PC-3 (cell line): ENCODE results near the gene ERCC8. TPM values are rescaled to one million over a fixed set of nuclear protein-coding genes. Genes with fewer than 3 reads are reported as not detected.

Experiments used
- ATAC-seq: fragments of 200-7000 bp; cut with Tn5 transposase; 2 replicates; pipeline ENCODE4 v1.9.1; 2020; ENCODE audit warnings: mild to moderate bottlenecking, moderate library complexity
- BruUV-seq: library from RNA; stranded (reverse); fragments of 400-500 nt; replicated peaks from 2 replicates; lab custom pipeline; 2021; lab: Mats Ljungman, UMichigan
- CTCF ChIA-PET: fragments of 300-600 bp; sonication (Branson Sonifier 250); formaldehyde crosslinking; loops from one replicate; lab custom pipeline; 2022; ENCODE audit warnings: antibody characterized with exemption; lab: Charles Lee
- POLR2A ChIA-PET: fragments of 300-600 bp; sonication (Branson Sonifier 250); formaldehyde crosslinking; loops from one replicate; lab custom pipeline; 2022; ENCODE audit warnings: antibody characterized with exemption; ENCODE audit not compliant: unreplicated experiment; lab: Charles Lee
- DNase-seq: peaks from one replicate; pipeline ENCODE4 v3.0.0-alpha.2; 2015
- H2AFZ ChIP-seq: fragments of 300-600 bp; sonication (generic); 2 replicates; pipeline ENCODE4 v1.6.0; 2016; ENCODE audit warnings: antibody characterized with exemption, low read length
- H3F3A ChIP-seq: fragments of 300-600 bp; sonication (generic); one replicate; pipeline ENCODE4 v1.6.0; 2017; ENCODE audit warnings: antibody characterized with exemption, low read length, control low read depth, mild to moderate bottlenecking; ENCODE audit not compliant: unreplicated experiment
- H3K27ac ChIP-seq: fragments of 300-600 bp; sonication (generic); 2 replicates; pipeline ENCODE4 v1.5.1; 2016; ENCODE audit warnings: mild to moderate bottlenecking, low read length
- H3K27me3 ChIP-seq: fragments of 300-600 bp; sonication (generic); 2 replicates; pipeline ENCODE4 v1.6.1; 2016; ENCODE audit warnings: low read length, mixed read lengths
- H3K36me3 ChIP-seq: fragments of 300-600 bp; sonication (generic); 2 replicates; pipeline ENCODE4 v1.6.1; 2016; ENCODE audit warnings: low read depth, mixed run types, low read length, mixed read lengths
- H3K4me1 ChIP-seq: fragments of 300-600 bp; sonication (generic); 2 replicates; pipeline ENCODE4 v1.5.1; 2016; ENCODE audit warnings: low read length; ENCODE audit not compliant: insufficient read depth
- H3K4me2 ChIP-seq: fragments of 300-600 bp; sonication (generic); 2 replicates; pipeline ENCODE4 v1.6.0; 2016; ENCODE audit warnings: low read length
- H3K4me3 ChIP-seq: fragments of 300-600 bp; sonication (generic); 2 replicates; pipeline ENCODE4 v1.5.1; 2016; ENCODE audit warnings: mild to moderate bottlenecking, low read length, mixed read lengths
- H3K79me2 ChIP-seq: fragments of 300-600 bp; sonication (generic); 2 replicates; pipeline ENCODE4 v1.6.1; 2017; ENCODE audit warnings: low read length, mixed read lengths
- H3K9ac ChIP-seq: fragments of 300-600 bp; sonication (generic); 2 replicates; pipeline ENCODE4 v1.6.0; 2016; ENCODE audit warnings: mild to moderate bottlenecking, low read length
- H3K9me2 ChIP-seq: fragments of 300-600 bp; sonication (generic); replicated peaks from 2 replicates; pipeline ENCODE4 v1.6.1; 2016; ENCODE audit warnings: mixed run types, low read length, mixed read lengths
- H3K9me3 ChIP-seq: fragments of 300-600 bp; sonication (generic); 2 replicates; pipeline ENCODE4 v1.6.1; 2016; ENCODE audit warnings: low read length, mixed read lengths
- H4K20me1 ChIP-seq: fragments of 300-600 bp; sonication (generic); 2 replicates; pipeline ENCODE4 v1.6.1; 2016; ENCODE audit warnings: low read length, mixed read lengths
- EZH2 ChIP-seq: fragments of 300-600 bp; sonication (generic); IDR thresholded peaks from one replicate; pipeline ENCODE4 v1.6.1; 2017; ENCODE audit warnings: antibody characterized with exemption, mild to moderate bottlenecking, low read length; ENCODE audit not compliant: unreplicated experiment
- EZH2phosphoT487 ChIP-seq: fragments of 300-600 bp; sonication (generic); IDR thresholded peaks from 2 replicates; pipeline ENCODE4 v1.6.1; 2018; ENCODE audit warnings: mild to moderate bottlenecking, antibody characterized with exemption, low read length, borderline replicate concordance
- intact Hi-C: fragments of 100-400 bp; cut with micrococcal nuclease; formaldehyde crosslinking; loops from 2 replicates; pipeline ENCODE4 v1.9.0; 2023
- total RNA-seq: library from RNA; depleted of rRNA; stranded (reverse); fragments of >200 nt; gene quantifications from 2 replicates; pipeline ENCODE4 v1.2.3, GENCODE V29; 2014
- TF ChIP-seq, protein P1 (sequence below): fragments of 300-600 bp; sonication (generic); conservative IDR thresholded peaks from 2 replicates; pipeline ENCODE4 v1.5.1; 2017; ENCODE audit warnings: antibody characterized with exemption, low read depth, mild to moderate bottlenecking, low read length

ERCC8 gene
- total RNA-seq, 1 experiment from 2014 or later: 2.1 TPM

DNA sequence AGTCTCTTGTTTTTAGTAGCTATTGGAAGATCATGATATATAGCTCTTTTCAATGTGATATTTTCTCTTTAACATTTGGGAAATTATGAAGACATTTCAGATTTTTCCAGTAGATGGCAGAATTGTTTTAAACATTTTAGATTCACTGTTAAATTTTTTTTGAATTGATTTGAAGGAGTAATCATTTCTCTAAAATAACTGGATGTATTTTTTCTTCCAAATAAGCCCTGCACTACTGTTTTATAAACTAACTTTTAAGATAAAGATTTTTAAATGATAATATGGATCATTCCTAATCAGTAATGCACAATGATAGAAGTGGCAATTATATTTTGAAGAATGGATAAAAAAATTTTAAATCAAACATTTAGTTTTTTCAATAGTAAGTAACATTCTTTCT, 14.3 kb upstream of the ERCC8 start:
- POLR2A ChIA-PET: interaction anchor here (0.9 kb wide), 1 partner anchor 372 kb away, joined by 3 read pairs; no protein-coding TSS in a partner anchor

DNA sequence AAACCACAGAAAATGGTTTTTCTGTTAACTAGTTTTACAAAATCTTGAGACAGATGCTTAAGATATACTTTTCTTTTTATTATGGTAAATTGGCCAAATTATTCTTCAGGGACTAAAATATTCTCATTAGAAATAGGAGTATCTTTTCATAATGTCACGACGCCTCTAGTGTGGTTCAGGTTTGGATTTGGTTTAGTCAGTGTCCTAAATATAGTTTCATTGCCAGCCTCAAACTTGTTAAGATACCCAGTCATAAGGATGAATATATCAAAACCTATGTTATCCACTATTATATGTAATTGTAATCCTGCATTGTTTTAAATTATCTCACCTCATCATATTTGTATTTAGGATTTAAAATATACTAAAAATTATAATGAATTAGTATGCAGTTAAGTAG, 13.8 kb upstream of the ERCC8 start:
- Histone ChIP-seq H3K27ac (no peak overlapping the region), H3K9me3 (peaks cover 5% of the 10 kb centered on the region; the same call in 1 of the 2 replicates), H3K4me2 (no peak overlapping the region), H4K20me1 (no peaks in the 10 kb centered on the region), H2AFZ (no peak overlapping the region), H3K36me3 (no peaks in the 10 kb centered on the region), H3K9ac (no peak overlapping the region), H3K4me1 (no peaks in the 10 kb centered on the region), H3K4me3 (no peak overlapping the region), H3K79me2 (peaks cover 68% of the 10 kb centered on the region), H3K9me2 (no peaks in the 10 kb centered on the region), H3K27me3 (no peaks in the 10 kb centered on the region), H3F3A (no peaks in the 10 kb centered on the region)
- DNase-seq (no peak), ATAC-seq (no peak)
- ChIA-PET POLR2A (interaction anchor here (0.9 kb wide), 1 partner anchor 373 kb away, joined by 3 read pairs; no protein-coding TSS in a partner anchor), CTCF (interaction anchor here (0.7 to 1.6 kb wide), 4 partner anchors 94 to 353 kb away, joined by 3 to 6 read pairs (median 3); no protein-coding TSS in a partner anchor)
- BruUV-seq: no TSS peak
- no peak for TF ChIP-seq EZH2phosphoT487
- TF ChIP-seq, protein P1, sequence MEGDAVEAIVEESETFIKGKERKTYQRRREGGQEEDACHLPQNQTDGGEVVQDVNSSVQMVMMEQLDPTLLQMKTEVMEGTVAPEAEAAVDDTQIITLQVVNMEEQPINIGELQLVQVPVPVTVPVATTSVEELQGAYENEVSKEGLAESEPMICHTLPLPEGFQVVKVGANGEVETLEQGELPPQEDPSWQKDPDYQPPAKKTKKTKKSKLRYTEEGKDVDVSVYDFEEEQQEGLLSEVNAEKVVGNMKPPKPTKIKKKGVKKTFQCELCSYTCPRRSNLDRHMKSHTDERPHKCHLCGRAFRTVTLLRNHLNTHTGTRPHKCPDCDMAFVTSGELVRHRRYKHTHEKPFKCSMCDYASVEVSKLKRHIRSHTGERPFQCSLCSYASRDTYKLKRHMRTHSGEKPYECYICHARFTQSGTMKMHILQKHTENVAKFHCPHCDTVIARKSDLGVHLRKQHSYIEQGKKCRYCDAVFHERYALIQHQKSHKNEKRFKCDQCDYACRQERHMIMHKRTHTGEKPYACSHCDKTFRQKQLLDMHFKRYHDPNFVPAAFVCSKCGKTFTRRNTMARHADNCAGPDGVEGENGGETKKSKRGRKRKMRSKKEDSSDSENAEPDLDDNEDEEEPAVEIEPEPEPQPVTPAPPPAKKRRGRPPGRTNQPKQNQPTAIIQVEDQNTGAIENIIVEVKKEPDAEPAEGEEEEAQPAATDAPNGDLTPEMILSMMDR: no peak
- no peak for TF ChIP-seq EZH2
- intact Hi-C loops: loop anchor here (2.0 to 5.0 kb wide), 4 partner anchors 90 to 976 kb away; no protein-coding TSS in a partner anchor

More for the DNA sequence above, 14.3 kb upstream of the ERCC8 start:
- intact Hi-C loops: loop anchor here (2.0 to 5.0 kb wide), 4 partner anchors 90 to 976 kb away; no protein-coding TSS in a partner anchor
- no peak for TF ChIP-seq EZH2phosphoT487
- TF ChIP-seq, protein P1: peak; percentile 52; the same call in 1 of the 2 replicates
- TF ChIP-seq EZH2: no peak
- Histone ChIP-seq H2AFZ (no peak overlapping the region), H3K79me2 (peaks cover 65% of the 10 kb centered on the region), H3K27me3 (no peaks in the 10 kb centered on the region), H3K36me3 (no peaks in the 10 kb centered on the region), H3K4me3 (no peak overlapping the region), H3K9me3 (peaks cover 5% of the 10 kb centered on the region; the same call in 1 of the 2 replicates), H3K9ac (no peak overlapping the region), H3K9me2 (no peaks in the 10 kb centered on the region), H3F3A (no peaks in the 10 kb centered on the region), H3K27ac (no peak overlapping the region), H3K4me1 (no peaks in the 10 kb centered on the region), H3K4me2 (no peak overlapping the region), H4K20me1 (no peaks in the 10 kb centered on the region)
- CTCF ChIA-PET: interaction anchor here (0.7 to 1.6 kb wide), 4 partner anchors 93 to 353 kb away, joined by 3 to 6 read pairs (median 3); no protein-coding TSS in a partner anchor
- BruUV-seq: no TSS peak
- ATAC-seq (no peak), DNase-seq (peak; percentile 51)

DNA sequence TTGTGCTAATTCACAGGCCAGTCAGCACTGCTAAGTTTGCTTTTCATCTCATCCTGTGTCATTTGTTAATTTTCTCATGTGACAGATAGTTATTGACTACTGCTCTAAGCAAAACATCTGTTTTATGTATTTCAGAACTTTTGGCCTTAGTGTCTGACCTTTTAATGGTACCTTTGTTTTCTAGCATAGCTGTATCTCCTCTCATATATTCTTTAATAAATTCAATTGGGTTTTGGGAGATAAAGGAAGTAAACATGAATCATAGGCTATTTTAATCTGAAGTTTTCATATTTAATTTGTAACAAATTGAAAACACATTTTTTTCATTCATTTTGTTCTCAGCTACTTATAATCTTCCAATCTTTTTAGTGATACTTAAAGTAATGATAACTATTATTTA, 13.2 kb upstream of the ERCC8 start:
- H3K9me2 ChIP-seq: no peaks in the 10 kb centered on the region
- DNase-seq: no peak
- ChIA-PET CTCF (interaction anchor here (1.6 kb wide), 1 partner anchor 179 kb away, joined by 6 read pairs; no protein-coding TSS in a partner anchor), POLR2A (no interaction called here)
- BruUV-seq: no TSS peak
- no peaks in the 10 kb centered on the region for H3K4me1 ChIP-seq
- TF ChIP-seq, protein P1: no peak
- TF ChIP-seq EZH2phosphoT487: no peak
- no peak for TF ChIP-seq EZH2
- no peaks in the 10 kb centered on the region for H4K20me1 ChIP-seq
- intact Hi-C loops: loop anchor here (2.0 to 5.0 kb wide), 4 partner anchors 91 to 977 kb away; no protein-coding TSS in a partner anchor
- no peak overlapping the region for H3K9ac ChIP-seq
- H3K4me3 ChIP-seq: no peak overlapping the region
- H3K36me3 ChIP-seq: no peaks in the 10 kb centered on the region
- no peaks in the 10 kb centered on the region for H3F3A ChIP-seq
- H3K9me3 ChIP-seq: peaks cover 5% of the 10 kb centered on the region; the same call in 1 of the 2 replicates
- peaks cover 68% of the 10 kb centered on the region for H3K79me2 ChIP-seq
- H3K27ac ChIP-seq: no peak overlapping the region
- H3K27me3 ChIP-seq: no peaks in the 10 kb centered on the region
- no peak overlapping the region for H2AFZ ChIP-seq
- H3K4me2 ChIP-seq: no peak overlapping the region
- no peak for ATAC-seq
